ACC112 (cell line): ENCODE results near the gene TJAP1.
"Not testable (repeated sequence)": the region's sequence is repeated elsewhere in the genome, so short reads cannot be mapped to it uniquely, and the experiment has no call there.

ENCODE experiments used
- H2AFZ ChIP-seq: fragments of 200-600 bp; sonication (generic); one replicate; pipeline ENCODE4 v1.6.0; 2017; ENCODE audit warnings: antibody characterized with exemption, low read length; ENCODE audit not compliant: unreplicated experiment
- H3K27ac ChIP-seq: fragments of 200-600 bp; sonication (generic); 2 replicates; pipeline ENCODE4 v1.5.1; 2014; ENCODE audit warnings: low read depth, mild to moderate bottlenecking, antibody characterized with exemption, low read length, moderate library complexity
- H3K27me3 ChIP-seq: fragments of 200-600 bp; sonication (generic); 2 replicates; pipeline ENCODE4 v1.6.1; 2014; ENCODE audit warnings: mild to moderate bottlenecking, antibody characterized with exemption, low read length, moderate library complexity, mixed read lengths; ENCODE audit not compliant: insufficient read depth
- H3K36me3 ChIP-seq: fragments of 200-600 bp; sonication (generic); 2 replicates; pipeline ENCODE4 v1.6.1; 2016; ENCODE audit warnings: mild to moderate bottlenecking, antibody characterized with exemption, low read length, moderate library complexity, mixed read lengths; ENCODE audit not compliant: insufficient read depth
- H3K4me1 ChIP-seq: fragments of 200-600 bp; sonication (generic); one replicate; pipeline ENCODE4 v1.6.1; 2016; ENCODE audit warnings: low read length, mixed read lengths; ENCODE audit not compliant: insufficient read depth, unreplicated experiment, control insufficient read depth
- H3K4me3 ChIP-seq: fragments of 200-600 bp; sonication (generic); 2 replicates; pipeline ENCODE4 v1.5.1; 2014; ENCODE audit warnings: mild to moderate bottlenecking, low read depth, low read length
- H3K79me2 ChIP-seq: fragments of 200-600 bp; sonication (generic); one replicate; pipeline ENCODE4 v1.6.0; 2016; ENCODE audit warnings: low read length; ENCODE audit not compliant: control insufficient read depth, unreplicated experiment, insufficient read depth

TJAP1 gene

GRCh38 chr6:43538986-43539385 lies 61.6 kb downstream of the TJAP1 start:
- H3K79me2 ChIP-seq, H3K27ac ChIP-seq, H3K4me1 ChIP-seq, H3K4me3 ChIP-seq, H3K27me3 ChIP-seq, H2AFZ ChIP-seq: not testable (repeated sequence)
- H3K36me3 ChIP-seq = peaks cover 18% of the 10 kb centered on the region; the same call in 1 of the 2 replicates

DNA sequence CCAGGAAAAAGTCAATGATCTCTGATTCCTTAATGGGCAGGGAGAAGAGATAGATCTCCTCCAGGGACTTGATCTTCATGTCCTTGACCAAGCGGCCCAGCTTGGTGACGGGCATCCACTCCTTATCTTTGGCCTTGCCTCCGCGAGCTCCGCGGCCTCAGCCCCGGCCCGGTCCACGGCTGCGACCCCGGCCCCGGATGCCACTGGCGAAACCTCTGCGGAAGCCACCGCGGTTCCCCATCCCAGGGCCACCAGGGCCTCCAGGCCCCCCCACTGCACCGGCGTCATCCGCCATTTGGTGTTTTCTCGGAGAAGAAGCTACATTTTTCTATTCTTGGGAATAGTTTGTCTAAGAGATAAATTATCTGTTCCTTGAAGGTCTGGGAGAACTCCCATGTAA lies 62.0 kb downstream of the TJAP1 start:
- not testable (repeated sequence) for H3K79me2 ChIP-seq, H3K4me1 ChIP-seq, H3K27me3 ChIP-seq, H2AFZ ChIP-seq, H3K27ac ChIP-seq, H3K4me3 ChIP-seq
- peaks cover 18% of the 10 kb centered on the region; the same call in 1 of the 2 replicates for H3K36me3 ChIP-seq

- Histone ChIP-seq H3K27ac (no peak overlapping the region), H3K36me3 (peaks cover 18% of the 10 kb centered on the region; the same call in 1 of the 2 replicates)
Measured at GRCh38 chr6:43540507-43540906, 63.1 kb downstream of the TJAP1 start.

DNA sequence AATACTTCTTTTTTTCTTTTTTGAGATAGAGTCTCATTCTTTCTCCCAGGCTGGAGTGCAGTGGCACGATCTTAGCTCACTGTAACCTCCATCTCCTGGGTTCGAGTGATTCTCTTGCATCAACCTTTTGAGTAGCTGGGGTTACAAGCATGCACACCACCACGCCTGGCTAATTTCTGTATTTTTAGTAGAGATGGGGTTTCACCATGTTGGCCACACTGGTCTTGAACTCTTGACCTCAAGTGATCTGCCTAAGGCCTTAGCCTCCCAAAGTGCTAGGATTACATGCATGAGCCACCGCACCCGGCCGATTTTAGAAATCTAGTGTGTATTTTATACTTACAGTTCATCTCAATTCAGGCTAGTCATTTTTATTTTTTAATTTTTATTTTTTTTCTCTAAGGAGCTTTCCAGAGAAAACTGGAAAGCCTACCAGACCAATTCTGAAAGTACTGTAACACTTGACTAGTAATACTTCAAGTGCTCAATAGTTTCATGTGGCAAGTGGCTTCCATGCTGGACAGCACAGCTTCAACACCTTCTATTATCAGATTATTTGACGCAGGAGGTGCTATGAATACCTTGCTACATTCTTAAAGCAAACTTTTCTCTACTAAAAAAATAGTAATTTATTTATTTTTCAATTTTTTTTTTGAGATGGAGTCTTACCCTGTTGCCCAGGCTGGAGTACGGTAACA lies 64.6 kb downstream of the TJAP1 start:
- H3K27ac ChIP-seq = no peak overlapping the region
- H3K36me3 ChIP-seq = peaks cover 18% of the 10 kb centered on the region; the same call in 1 of the 2 replicates
- H3K4me3 ChIP-seq = no peak overlapping the region
- H3K79me2 ChIP-seq = no peaks in the 10 kb centered on the region
- H3K27me3 ChIP-seq = no peaks in the 10 kb centered on the region
- H3K4me1 ChIP-seq = no peaks in the 10 kb centered on the region
- no peak overlapping the region for H2AFZ ChIP-seq

More at GRCh38 chr6:43540507-43540906, 63.1 kb downstream of the TJAP1 start:
- Histone ChIP-seq H2AFZ (no peak overlapping the region), H3K4me1 (no peaks in the 10 kb centered on the region), H3K4me3 (no peak overlapping the region), H3K79me2 (no peaks in the 10 kb centered on the region), H3K27me3 (no peaks in the 10 kb centered on the region)

- Histone ChIP-seq H2AFZ (no peak overlapping the region), H3K36me3 (peaks cover 34% of the 10 kb centered on the region), H3K4me1 (no peaks in the 10 kb centered on the region), H3K4me3 (no peak overlapping the region), H3K27ac (no peak overlapping the region), H3K27me3 (no peaks in the 10 kb centered on the region), H3K79me2 (no peaks in the 10 kb centered on the region)
Measured at GRCh38 chr6:43544461-43544860, 67.1 kb downstream of the TJAP1 start.

GRCh38 chr6:43547222-43547621 lies 69.9 kb downstream of the TJAP1 start:
- peaks cover 39% of the 10 kb centered on the region for H3K36me3 ChIP-seq
- H3K4me3 ChIP-seq = no peak overlapping the region
- no peaks in the 10 kb centered on the region for H3K4me1 ChIP-seq
- no peak overlapping the region for H3K27ac ChIP-seq
- no peaks in the 10 kb centered on the region for H3K27me3 ChIP-seq
- H2AFZ ChIP-seq = no peak overlapping the region
- no peaks in the 10 kb centered on the region for H3K79me2 ChIP-seq
